WI38 (cell line): Measurements from ENCODE around the gene SUGP1.

Experiments
- H3K4me3 ChIP-seq: 2 replicates; pipeline ENCODE4 v1.5.1; 2011; ENCODE audit warnings: low read depth, mild to moderate bottlenecking, control low read depth, low read length
- CTCF ChIP-seq: IDR thresholded peaks from 2 replicates; pipeline ENCODE4 v1.5.1; 2012; ENCODE audit warnings: low read depth, mild to moderate bottlenecking, control low read depth, low read length

Gene SUGP1

DNA sequence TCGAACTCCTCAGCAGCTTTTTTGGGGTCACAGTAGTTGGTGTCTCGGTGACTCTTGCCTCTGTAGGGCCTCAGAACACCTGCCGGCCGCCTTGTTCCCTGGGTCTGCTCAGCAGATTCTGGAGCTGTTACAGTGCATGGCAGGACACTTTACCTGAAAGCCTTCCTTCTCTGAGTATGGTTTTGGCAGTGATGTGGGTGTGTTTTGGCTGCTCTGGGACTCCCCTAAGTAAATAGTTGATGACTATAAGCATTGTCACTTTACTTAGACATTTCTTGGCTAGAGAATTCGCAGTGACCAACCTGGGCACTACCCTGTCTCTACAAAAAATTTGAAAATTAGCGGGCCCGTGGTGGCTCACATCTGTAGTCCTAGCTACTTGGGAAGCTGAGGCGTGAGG is 7.4 kb upstream of the SUGP1 start:
- no peak for TF ChIP-seq CTCF

DNA sequence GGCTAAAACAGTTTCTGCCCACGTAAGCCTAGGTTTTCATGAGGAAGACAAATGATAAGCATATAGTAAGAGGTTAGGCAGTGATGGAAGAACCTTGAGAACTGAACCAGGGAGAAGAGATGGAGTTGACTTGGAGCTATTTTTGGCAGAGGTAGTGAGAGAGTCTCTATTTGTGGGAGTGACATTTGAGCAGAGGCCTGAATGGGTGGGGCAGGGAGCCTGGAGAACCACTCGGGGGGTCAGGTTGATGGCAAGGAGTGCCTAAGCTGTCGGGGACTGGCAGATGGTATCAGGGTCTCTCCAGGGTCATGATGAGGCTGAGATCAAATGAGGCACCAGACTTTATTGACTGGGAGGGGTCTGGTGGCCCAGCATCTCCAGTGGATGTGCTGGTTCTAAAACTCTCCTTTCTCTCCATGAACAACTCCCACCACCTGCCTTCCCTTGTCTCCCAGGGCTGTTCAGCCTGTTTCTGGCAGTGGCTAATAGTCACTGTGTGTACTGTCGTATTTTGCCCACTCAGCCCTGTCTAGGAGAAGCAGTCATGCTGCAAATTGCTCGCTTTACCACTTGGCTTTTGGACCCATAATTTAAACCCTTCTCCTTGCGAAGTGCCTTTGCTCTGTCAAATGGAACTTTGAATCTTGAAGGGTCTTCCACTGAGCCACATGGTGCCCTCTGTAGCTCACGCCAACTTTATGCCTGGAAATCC is 3.9 kb upstream of the SUGP1 start:
- TF ChIP-seq CTCF = no peak
- no peak overlapping the region for H3K4me3 ChIP-seq

More for the DNA sequence above, 7.4 kb upstream of the SUGP1 start:
- H3K4me3 ChIP-seq = no peak overlapping the region

DNA sequence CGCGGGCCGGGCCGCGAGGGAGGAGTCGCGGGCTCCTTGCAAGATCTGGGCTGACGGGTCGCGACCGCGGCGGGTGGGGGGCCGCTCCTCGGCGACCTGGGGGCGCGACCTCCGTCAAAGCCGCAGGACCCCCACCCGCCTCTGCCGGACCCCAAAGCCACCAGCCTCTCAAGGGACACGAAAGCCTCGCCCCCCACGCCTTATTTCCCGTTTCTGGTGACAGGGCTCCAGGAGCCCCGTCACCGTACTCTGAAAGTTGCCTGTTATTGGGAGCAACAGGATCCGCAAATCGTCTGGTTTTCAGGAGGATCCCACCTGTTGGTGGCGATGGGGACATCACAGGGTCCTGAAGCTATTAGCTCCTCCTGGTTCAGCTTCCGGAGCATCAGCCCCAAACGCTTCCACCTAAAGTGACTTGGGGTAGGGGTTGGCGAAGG is 850 bp upstream of the SUGP1 start:
- no peak for TF ChIP-seq CTCF

GRCh38 chr19:19319732-19320360 is 463 bp downstream of the SUGP1 start:
- TF ChIP-seq CTCF = no peak

More for the DNA sequence above, 850 bp upstream of the SUGP1 start:
- peak overlapping the region; percentile 84 for H3K4me3 ChIP-seq

DNA sequence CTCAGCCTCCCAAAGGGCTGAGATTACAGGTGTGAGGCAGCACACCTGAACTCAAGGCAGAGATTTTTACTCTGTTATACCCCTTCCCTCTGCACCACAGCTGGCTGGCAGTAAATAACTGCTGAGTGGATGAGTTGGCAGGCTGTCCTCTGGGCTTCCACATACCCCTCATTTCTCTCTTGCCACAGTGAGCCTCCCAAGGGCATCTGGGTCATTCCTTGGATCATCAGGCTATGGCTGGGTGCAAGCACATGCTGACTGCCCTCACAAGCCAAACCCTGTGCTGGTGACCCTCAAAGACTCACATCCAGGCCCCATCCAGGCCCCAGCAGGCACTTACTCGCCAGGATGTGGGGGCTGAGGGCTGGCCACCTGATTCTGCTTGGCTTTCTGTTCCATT is 4.2 kb downstream of the SUGP1 start:
- no peak overlapping the region for H3K4me3 ChIP-seq
- no peak for TF ChIP-seq CTCF

More at GRCh38 chr19:19319732-19320360, 463 bp downstream of the SUGP1 start:
- peak overlapping the region; percentile 84 for H3K4me3 ChIP-seq

DNA sequence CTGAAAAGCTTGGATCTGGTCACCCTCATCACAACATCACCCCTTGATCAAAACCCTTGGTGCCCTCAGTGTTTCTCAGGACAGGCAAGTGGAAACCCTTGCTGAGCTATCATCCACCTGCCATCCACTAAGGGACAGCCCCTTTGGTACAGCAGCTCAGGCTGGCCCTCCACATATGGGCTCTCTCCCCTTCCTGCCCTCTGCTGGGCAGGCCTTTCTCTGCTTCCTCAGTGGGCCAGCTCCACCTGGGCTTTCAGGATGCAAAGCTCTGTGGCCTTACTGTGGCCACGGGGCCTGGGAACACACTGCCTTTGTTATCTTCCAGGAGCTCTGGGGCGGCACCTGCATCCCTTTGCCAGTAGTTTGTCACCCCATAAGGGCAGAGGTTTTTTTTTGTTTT is 4.9 kb downstream of the SUGP1 start:
- no peak for TF ChIP-seq CTCF

GRCh38 chr19:19308373-19308772 is 11.9 kb downstream of the SUGP1 start:
- TF ChIP-seq CTCF = no peak
- H3K4me3 ChIP-seq = no peak overlapping the region

More for the DNA sequence above, 4.9 kb downstream of the SUGP1 start:
- no peak overlapping the region for H3K4me3 ChIP-seq
